AG04450 (cell line): ENCODE measurements around the gene DIDO1. TPM values are rescaled to one million over a fixed set of nuclear protein-coding genes. Genes with fewer than 3 reads are reported as not detected.

ENCODE experiments used
- CTCF ChIA-PET: fragments of 300-600, 350-600 bp; formaldehyde crosslinking; extraction: SDS; loops from one replicate; lab custom pipeline; 2022; ENCODE audit warnings: antibody characterized with exemption, inconsistent platforms; lab: Charles Lee
- POLR2A ChIA-PET: fragments of 350-600 bp; formaldehyde crosslinking; extraction: SDS; loops from one replicate; lab custom pipeline; 2021; ENCODE audit warnings: antibody characterized with exemption, inconsistent platforms; lab: Yijun Ruan, JAX
- DNase-seq: peaks from one replicate; pipeline ENCODE4 v3.0.0-alpha.2; 2011; ENCODE audit warnings: low read depth, low spot score
- H3K27ac ChIP-seq: one replicate; pipeline ENCODE4 v1.5.1; 2012; ENCODE audit warnings: low read depth, low read length, control low read depth
- H3K27me3 ChIP-seq: one replicate; pipeline ENCODE4 v1.6.0; 2012; ENCODE audit warnings: low read length; ENCODE audit not compliant: control insufficient read depth, insufficient read depth
- H3K4me3 ChIP-seq: 2 replicates; pipeline ENCODE4 v1.5.1; 2011; ENCODE audit warnings: mild to moderate bottlenecking, low read depth, low read length, control low read depth
- H3K9me3 ChIP-seq: 2 replicates; pipeline ENCODE4 v1.5.1; 2012; ENCODE audit warnings: low read length; ENCODE audit not compliant: control insufficient read depth, insufficient read depth
- polyA plus RNA-seq: library from polyadenylated mRNA; depleted of rRNA; stranded (reverse); fragments of >200 nt; gene quantifications from 2 replicates; pipeline ENCODE4 v1.2.3, GENCODE V29; 2011
- TF ChIP-seq, protein P1 (sequence below): IDR thresholded peaks from 2 replicates; pipeline ENCODE4 v1.5.1; 2011; ENCODE audit warnings: low read depth, low read length, control low read depth, inconsistent platforms

The DIDO1 gene
- polyA plus RNA-seq, 1 experiment, result 22.1 TPM

GRCh38 chr20:62878244-62879038 lies 47.9 kb downstream of the DIDO1 start:
- H3K4me3 ChIP-seq, result no peak overlapping the region
- H3K27ac ChIP-seq, result no peak overlapping the region
- H3K9me3 ChIP-seq, result no peaks in the 10 kb centered on the region; the same call in 1 of the 2 replicates
- H3K27me3 ChIP-seq, result no peaks in the 10 kb centered on the region
- TF ChIP-seq, protein P1, sequence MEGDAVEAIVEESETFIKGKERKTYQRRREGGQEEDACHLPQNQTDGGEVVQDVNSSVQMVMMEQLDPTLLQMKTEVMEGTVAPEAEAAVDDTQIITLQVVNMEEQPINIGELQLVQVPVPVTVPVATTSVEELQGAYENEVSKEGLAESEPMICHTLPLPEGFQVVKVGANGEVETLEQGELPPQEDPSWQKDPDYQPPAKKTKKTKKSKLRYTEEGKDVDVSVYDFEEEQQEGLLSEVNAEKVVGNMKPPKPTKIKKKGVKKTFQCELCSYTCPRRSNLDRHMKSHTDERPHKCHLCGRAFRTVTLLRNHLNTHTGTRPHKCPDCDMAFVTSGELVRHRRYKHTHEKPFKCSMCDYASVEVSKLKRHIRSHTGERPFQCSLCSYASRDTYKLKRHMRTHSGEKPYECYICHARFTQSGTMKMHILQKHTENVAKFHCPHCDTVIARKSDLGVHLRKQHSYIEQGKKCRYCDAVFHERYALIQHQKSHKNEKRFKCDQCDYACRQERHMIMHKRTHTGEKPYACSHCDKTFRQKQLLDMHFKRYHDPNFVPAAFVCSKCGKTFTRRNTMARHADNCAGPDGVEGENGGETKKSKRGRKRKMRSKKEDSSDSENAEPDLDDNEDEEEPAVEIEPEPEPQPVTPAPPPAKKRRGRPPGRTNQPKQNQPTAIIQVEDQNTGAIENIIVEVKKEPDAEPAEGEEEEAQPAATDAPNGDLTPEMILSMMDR, result no peak
- ChIA-PET CTCF (interaction anchor here (0.6 kb wide), 1 partner anchor 9 kb away, joined by 4 read pairs; no protein-coding TSS in a partner anchor), POLR2A (no interaction called here)
- no peak for DNase-seq

- POLR2A ChIA-PET, result interaction anchor here (1.0 to 1.5 kb wide), 2 partner anchors 11 to 61 kb away, joined by 3 to 6 read pairs; partner anchors contain the start of gene GID8
- no peaks in the 10 kb centered on the region; the same call in 1 of the 2 replicates for H3K9me3 ChIP-seq
- TF ChIP-seq, protein P1, result no peak
- H3K27ac ChIP-seq, result no peak overlapping the region
- H3K27me3 ChIP-seq, result no peaks in the 10 kb centered on the region
- CTCF ChIA-PET, result interaction anchor here (0.6 to 1.1 kb wide), 3 partner anchors 10 to 22 kb away, joined by 3 to 6 read pairs (median 4); no protein-coding TSS in a partner anchor
- no peak for DNase-seq
- H3K4me3 ChIP-seq, result no peak overlapping the region
Observed at GRCh38 chr20:62876902-62877816, 49.1 kb downstream of the DIDO1 start.

GRCh38 chr20:62876501-62876901 lies 49.8 kb downstream of the DIDO1 start:
- Histone ChIP-seq H3K4me3 (no peak overlapping the region), H3K27me3 (no peaks in the 10 kb centered on the region), H3K9me3 (no peaks in the 10 kb centered on the region; the same call in 1 of the 2 replicates), H3K27ac (no peak overlapping the region)
- no peak for DNase-seq
- CTCF ChIA-PET, result interaction anchor here (1.0 to 1.1 kb wide), 2 partner anchors 11 to 23 kb away, joined by 3 to 6 read pairs; no protein-coding TSS in a partner anchor
- TF ChIP-seq, protein P1, result no peak
- POLR2A ChIA-PET, result interaction anchor here (1.0 to 1.5 kb wide), 2 partner anchors 11 to 61 kb away, joined by 3 to 6 read pairs; partner anchors contain the start of gene GID8

DNA sequence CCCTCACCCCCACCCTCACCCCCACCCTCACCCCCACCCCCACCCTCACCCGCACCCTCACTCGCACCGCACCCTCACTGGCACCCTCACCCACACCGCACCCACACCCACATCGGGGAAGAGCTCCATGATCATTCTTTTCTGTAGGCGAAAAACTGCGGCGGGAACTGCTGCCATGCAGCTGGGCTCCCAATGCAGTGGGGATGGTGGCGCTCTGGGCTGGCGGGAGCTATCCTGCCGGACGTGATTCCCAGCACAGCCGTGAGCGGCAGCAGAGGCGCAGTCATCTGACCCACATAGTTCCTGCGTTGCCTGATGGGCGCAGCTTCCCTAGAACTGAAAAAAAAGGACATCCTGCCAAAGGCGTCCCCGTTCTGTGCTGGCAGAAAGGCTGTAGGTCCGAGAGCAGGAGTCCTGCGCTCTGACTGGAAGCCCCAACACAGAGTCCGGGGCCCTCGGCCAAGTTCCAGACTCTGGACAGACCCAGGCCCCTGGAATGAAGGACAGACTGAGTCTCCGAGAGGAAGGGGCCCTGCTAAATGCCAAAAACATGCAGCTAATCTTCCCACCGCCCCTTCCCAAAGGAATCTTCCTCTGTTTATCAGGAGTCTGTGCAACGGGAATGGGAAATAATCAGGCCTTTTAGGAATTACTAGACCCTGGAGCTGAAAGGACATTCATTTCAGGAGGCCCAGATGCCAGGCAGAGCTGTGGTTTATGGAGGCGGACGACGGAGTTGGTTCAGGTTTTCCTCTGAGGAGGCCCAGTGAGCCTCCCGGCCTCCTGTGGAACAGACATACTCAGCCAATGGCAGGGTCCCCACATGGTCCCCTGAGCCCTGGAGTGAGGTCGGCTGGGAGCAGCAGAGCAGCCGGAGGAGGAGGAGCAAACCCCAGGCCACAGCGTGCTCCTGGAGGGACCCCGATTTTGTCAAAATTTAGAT lies 50.6 kb downstream of the DIDO1 start:
- H3K4me3 ChIP-seq, result no peak overlapping the region
- no peaks in the 10 kb centered on the region; the same call in 1 of the 2 replicates for H3K9me3 ChIP-seq
- H3K27ac ChIP-seq, result no peak overlapping the region
- POLR2A ChIA-PET, result interaction anchor here (0.7 to 1.5 kb wide), 4 partner anchors 12 to 135 kb away, joined by 3 to 6 read pairs (median 4); partner anchors contain the start of gene GID8
- DNase-seq, result peak; percentile 32
- no peaks in the 10 kb centered on the region for H3K27me3 ChIP-seq
- TF ChIP-seq, protein P1, result peak; percentile 45
- CTCF ChIA-PET, result interaction anchor here (0.9 to 1.6 kb wide), 6 partner anchors 11 to 97 kb away, joined by 3 to 6 read pairs (median 4); no protein-coding TSS in a partner anchor
